ENCODE measurements around the gene ADGRG3. TPM values are rescaled to one million over a fixed set of nuclear protein-coding genes. Genes with fewer than 3 reads are reported as not detected.

ADGRG3 gene
- total RNA-seq, 1 donor from 2014 or later, result not detected

- Mint-ChIP-seq H3K4me1 (peaks cover 4% of the 10 kb centered on the region), H3K9me3 (no peaks in the 10 kb centered on the region), H3K27me3 (ENCODE audit: insufficient read depth, low read depth) (peaks cover 9% of the 10 kb centered on the region), H3K27ac (no peak overlapping the region), H3K4me3 (no peak overlapping the region), H3K36me3 (no peaks in the 10 kb centered on the region)
- TF ChIP-seq CTCF (IDR thresholded peaks at IDR 0.05) (no peak), EZH2 (IDR thresholded peaks at IDR 0.05) (no peak), EZH2phosphoT487 (IDR thresholded peaks at IDR 0.05) (no peak)
- H3K4me3 ChIP-seq, result no peak overlapping the region
- H2AFZ ChIP-seq (replicated peaks), result peak overlapping the region; percentile 15
- H4K20me1 ChIP-seq (ENCODE audit: low read depth), result no peaks in the 10 kb centered on the region
- no peaks in the 10 kb centered on the region for H3F3A ChIP-seq (ENCODE audit: low read depth)
- no peak for DNase-seq (ENCODE audit: low spot score)
- H3K4me1 ChIP-seq, result no peaks in the 10 kb centered on the region
- no peaks in the 10 kb centered on the region for H3K9me3 ChIP-seq (ENCODE audit: low read depth)
- H3K9ac ChIP-seq, result no peak overlapping the region
- H3K27ac ChIP-seq, result no peak overlapping the region
- H3K27me3 ChIP-seq, result no peaks in the 10 kb centered on the region
- no peak overlapping the region for H3K4me2 ChIP-seq
- no peaks in the 10 kb centered on the region for H3K36me3 ChIP-seq
- H3K79me2 ChIP-seq (ENCODE audit: low read depth), result no peaks in the 10 kb centered on the region
Measured at GRCh38 chr16:57722651-57723050, 54.5 kb downstream of the ADGRG3 start.

GRCh38 chr16:57723170-57723569, 55.1 kb downstream of the ADGRG3 start:
- no peaks in the 10 kb centered on the region for H3K79me2 ChIP-seq (ENCODE audit: low read depth)
- no peaks in the 10 kb centered on the region for H3K4me1 ChIP-seq
- no peak overlapping the region for H3K9ac ChIP-seq
- Mint-ChIP-seq H3K9me3 (no peaks in the 10 kb centered on the region), H3K4me3 (no peak overlapping the region), H3K4me1 (peaks cover 4% of the 10 kb centered on the region), H3K36me3 (no peaks in the 10 kb centered on the region), H3K27ac (no peak overlapping the region), H3K27me3 (ENCODE audit: insufficient read depth, low read depth) (peaks cover 9% of the 10 kb centered on the region)
- H3K9me3 ChIP-seq (ENCODE audit: low read depth), result no peaks in the 10 kb centered on the region
- H3K36me3 ChIP-seq, result no peaks in the 10 kb centered on the region
- H3K27me3 ChIP-seq, result no peaks in the 10 kb centered on the region
- H3K27ac ChIP-seq, result no peak overlapping the region
- peak; percentile 44 for DNase-seq (ENCODE audit: low spot score)
- H3K4me2 ChIP-seq, result no peak overlapping the region
- TF ChIP-seq CTCF (IDR thresholded peaks at IDR 0.05), result peak; percentile 51
- TF ChIP-seq EZH2phosphoT487 (IDR thresholded peaks at IDR 0.05), result no peak
- H3K4me3 ChIP-seq, result no peak overlapping the region
- H4K20me1 ChIP-seq (ENCODE audit: low read depth), result no peaks in the 10 kb centered on the region
- H3F3A ChIP-seq (ENCODE audit: low read depth), result no peaks in the 10 kb centered on the region
- no peak overlapping the region for H2AFZ ChIP-seq (replicated peaks)

GRCh38 chr16:57724531-57724930, 56.4 kb downstream of the ADGRG3 start:
- Histone ChIP-seq H4K20me1 (ENCODE audit: low read depth) (no peaks in the 10 kb centered on the region), H3K4me2 (no peak overlapping the region), H3K79me2 (ENCODE audit: low read depth) (no peaks in the 10 kb centered on the region), H3K27me3 (no peaks in the 10 kb centered on the region), H2AFZ (replicated peaks) (no peak overlapping the region), H3K4me3 (no peak overlapping the region), H3K4me1 (no peaks in the 10 kb centered on the region), H3F3A (ENCODE audit: low read depth) (no peaks in the 10 kb centered on the region), H3K36me3 (no peaks in the 10 kb centered on the region), H3K9ac (no peak overlapping the region), H3K27ac (no peak overlapping the region), H3K9me3 (ENCODE audit: low read depth) (no peaks in the 10 kb centered on the region)
- TF ChIP-seq CTCF (IDR thresholded peaks at IDR 0.05) (no peak), EZH2phosphoT487 (IDR thresholded peaks at IDR 0.05) (no peak), EZH2 (IDR thresholded peaks at IDR 0.05) (no peak)
- no peak overlapping the region for H3K27ac Mint-ChIP-seq
- DNase-seq (ENCODE audit: low spot score), result no peak
- no peaks in the 10 kb centered on the region for H3K9me3 Mint-ChIP-seq
- peaks cover 2% of the 10 kb centered on the region for H3K27me3 Mint-ChIP-seq (ENCODE audit: insufficient read depth, low read depth)
- no peak overlapping the region for H3K4me3 Mint-ChIP-seq
- H3K36me3 Mint-ChIP-seq, result no peaks in the 10 kb centered on the region
- peaks cover 4% of the 10 kb centered on the region for H3K4me1 Mint-ChIP-seq
